ENCODE measurements around the gene SYTL1.

The SYTL1 gene

GRCh38 chr1:27400082-27400962, 58.5 kb downstream of the SYTL1 start:
- H3K4me3 ChIP-seq (ENCODE audit: low read depth, low read length), result no peak overlapping the region

DNA sequence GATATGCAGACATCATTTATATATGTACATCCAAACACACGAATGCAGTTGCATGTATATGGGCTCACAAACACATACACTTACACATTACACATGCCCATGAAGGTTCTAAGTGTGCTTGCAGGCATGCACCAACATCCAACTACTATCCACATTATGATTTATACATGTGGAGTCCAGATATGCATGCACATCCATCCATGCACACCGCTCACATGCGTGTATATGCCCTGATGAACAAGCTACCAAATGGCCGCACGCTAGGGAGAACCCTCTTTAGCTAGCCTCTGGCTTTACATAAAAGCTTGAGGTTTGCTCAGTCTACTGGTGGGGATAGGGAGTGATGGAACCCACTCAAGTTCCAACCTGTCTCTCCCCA, 59.1 kb downstream of the SYTL1 start:
- H3K4me3 ChIP-seq (ENCODE audit: low read depth, low read length), result no peak overlapping the region

- H3K4me3 ChIP-seq (ENCODE audit: low read depth, low read length), result no peak overlapping the region
Measured at GRCh38 chr1:27402349-27402754, 60.5 kb downstream of the SYTL1 start.

DNA sequence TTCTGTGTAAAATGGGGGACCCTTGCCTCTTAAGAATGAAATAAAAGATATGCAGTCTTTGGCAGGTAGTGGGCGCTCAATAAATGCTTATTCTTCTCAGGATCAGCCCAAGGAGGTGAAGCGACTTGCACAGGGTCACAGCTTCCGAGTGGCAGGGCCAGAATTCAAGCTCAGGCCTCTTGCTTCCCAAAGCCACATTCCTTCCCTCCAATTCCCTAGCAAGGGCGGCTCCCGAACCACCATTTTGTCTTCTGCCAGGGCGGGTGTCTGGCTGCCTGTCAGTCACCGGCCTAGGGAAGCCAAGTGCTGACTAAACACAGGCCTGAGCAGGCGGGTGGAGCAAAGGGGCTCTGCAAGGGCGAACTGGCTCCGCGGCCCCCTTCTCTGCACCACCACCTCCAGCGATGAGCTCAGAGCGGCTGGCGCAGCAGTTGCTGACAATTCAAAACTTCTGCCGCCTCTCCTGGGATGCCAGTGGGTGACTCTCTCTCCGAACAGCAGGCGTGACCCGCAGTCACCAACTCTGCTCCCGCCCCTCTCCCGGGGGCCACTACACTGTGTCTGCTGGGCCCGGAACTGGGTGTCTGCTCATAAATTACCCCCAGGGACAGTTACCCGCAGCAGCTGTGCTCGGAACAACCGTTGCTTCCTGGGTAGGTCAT, 61.4 kb downstream of the SYTL1 start:
- H3K4me3 ChIP-seq (ENCODE audit: low read depth, low read length), result no peak overlapping the region
